Measurements from ENCODE around the gene ADAD1. TPM values are rescaled to one million over a fixed set of nuclear protein-coding genes. Genes with fewer than 3 reads are reported as not detected.

ADAD1 gene
- total RNA-seq, 1 experiment from 2014 or later = not detected

DNA sequence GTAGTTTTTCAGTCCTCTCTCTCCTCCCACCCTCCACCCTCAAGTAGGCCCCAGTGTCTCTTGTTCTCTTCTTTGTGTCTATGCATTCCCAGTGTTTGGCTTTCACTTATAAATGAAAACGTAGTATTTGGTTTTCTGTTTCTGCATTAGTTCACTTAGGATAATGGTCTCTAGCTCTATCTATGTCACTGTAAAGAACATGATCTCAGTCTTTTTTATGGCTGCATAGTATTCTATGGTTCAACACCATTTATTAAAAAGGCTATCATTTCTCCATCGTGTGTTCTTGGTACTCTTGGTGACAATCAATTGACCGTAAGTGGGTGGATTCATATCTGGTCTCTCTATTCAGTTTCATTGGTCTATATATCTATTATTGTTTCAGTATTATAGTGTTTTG is 96.4 kb downstream of the ADAD1 start:
- ATAC-seq = no peak
- Histone ChIP-seq H3K27ac (ENCODE audit: low read depth, low read length) (no peak overlapping the region), H3K9ac (ENCODE audit: low read length) (no peak overlapping the region), H3K27me3 (ENCODE audit: insufficient read depth, low read length) (no peaks in the 10 kb centered on the region), H3K9me2 (ENCODE audit: insufficient read depth) (no peaks in the 10 kb centered on the region), H3K4me2 (ENCODE audit: low read length) (no peak overlapping the region), H3K4me1 (ENCODE audit: control insufficient read depth in 1 of 2, insufficient read depth in 2 of 2, low read length in 2 of 2) (no peaks in the 10 kb centered on the region), H4K20me1 (ENCODE audit: insufficient read depth) (no peaks in the 10 kb centered on the region), H2AFZ (ENCODE audit: low read depth, low read length, poor library complexity, severe bottlenecking) (no peak overlapping the region), H3K9me3 (ENCODE audit: control insufficient read depth in 1 of 2, insufficient read depth in 1 of 2, low read depth in 1 of 2, low read length in 2 of 2) (no peaks in the 10 kb centered on the region), H3K36me3 (ENCODE audit: control insufficient read depth in 1 of 2, insufficient read depth in 2 of 2, low read length in 2 of 2) (no peaks in the 10 kb centered on the region), H3K4me3 (replicated peaks in 1 of 2; ENCODE audit: low read depth in 1 of 2, low read length in 2 of 2) (no peak overlapping the region), H3K79me2 (ENCODE audit: insufficient read depth, low read length) (no peaks in the 10 kb centered on the region)
- intact Hi-C loops (cut with micrococcal nuclease) = no loop called here
- TF ChIP-seq, protein P1, sequence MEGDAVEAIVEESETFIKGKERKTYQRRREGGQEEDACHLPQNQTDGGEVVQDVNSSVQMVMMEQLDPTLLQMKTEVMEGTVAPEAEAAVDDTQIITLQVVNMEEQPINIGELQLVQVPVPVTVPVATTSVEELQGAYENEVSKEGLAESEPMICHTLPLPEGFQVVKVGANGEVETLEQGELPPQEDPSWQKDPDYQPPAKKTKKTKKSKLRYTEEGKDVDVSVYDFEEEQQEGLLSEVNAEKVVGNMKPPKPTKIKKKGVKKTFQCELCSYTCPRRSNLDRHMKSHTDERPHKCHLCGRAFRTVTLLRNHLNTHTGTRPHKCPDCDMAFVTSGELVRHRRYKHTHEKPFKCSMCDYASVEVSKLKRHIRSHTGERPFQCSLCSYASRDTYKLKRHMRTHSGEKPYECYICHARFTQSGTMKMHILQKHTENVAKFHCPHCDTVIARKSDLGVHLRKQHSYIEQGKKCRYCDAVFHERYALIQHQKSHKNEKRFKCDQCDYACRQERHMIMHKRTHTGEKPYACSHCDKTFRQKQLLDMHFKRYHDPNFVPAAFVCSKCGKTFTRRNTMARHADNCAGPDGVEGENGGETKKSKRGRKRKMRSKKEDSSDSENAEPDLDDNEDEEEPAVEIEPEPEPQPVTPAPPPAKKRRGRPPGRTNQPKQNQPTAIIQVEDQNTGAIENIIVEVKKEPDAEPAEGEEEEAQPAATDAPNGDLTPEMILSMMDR (IDR thresholded peaks at IDR 0.05 in 2 of 3, conservative IDR thresholded peaks at IDR 0.05 in 1 of 3; ENCODE audit: borderline replicate concordance in 1 of 3, insufficient read depth in 1 of 3, low read depth in 2 of 3, low read length in 2 of 3) = no peak
- TF ChIP-seq, protein P2, sequence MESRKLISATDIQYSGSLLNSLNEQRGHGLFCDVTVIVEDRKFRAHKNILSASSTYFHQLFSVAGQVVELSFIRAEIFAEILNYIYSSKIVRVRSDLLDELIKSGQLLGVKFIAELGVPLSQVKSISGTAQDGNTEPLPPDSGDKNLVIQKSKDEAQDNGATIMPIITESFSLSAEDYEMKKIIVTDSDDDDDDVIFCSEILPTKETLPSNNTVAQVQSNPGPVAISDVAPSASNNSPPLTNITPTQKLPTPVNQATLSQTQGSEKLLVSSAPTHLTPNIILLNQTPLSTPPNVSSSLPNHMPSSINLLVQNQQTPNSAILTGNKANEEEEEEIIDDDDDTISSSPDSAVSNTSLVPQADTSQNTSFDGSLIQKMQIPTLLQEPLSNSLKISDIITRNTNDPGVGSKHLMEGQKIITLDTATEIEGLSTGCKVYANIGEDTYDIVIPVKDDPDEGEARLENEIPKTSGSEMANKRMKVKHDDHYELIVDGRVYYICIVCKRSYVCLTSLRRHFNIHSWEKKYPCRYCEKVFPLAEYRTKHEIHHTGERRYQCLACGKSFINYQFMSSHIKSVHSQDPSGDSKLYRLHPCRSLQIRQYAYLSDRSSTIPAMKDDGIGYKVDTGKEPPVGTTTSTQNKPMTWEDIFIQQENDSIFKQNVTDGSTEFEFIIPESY (IDR thresholded peaks at IDR 0.05; ENCODE audit: extremely low read depth, insufficient replicate concordance, low read length) = no peak
- no peak for TF ChIP-seq ZNF274 (IDR thresholded peaks at IDR 0.05; ENCODE audit: low read depth, low read length)
- TF ChIP-seq JUND (IDR thresholded peaks at IDR 0.05) = no peak
- no peak for TF ChIP-seq SIN3A (IDR thresholded peaks at IDR 0.05; ENCODE audit: low read depth)
- TF ChIP-seq SP1 (IDR thresholded peaks at IDR 0.05; ENCODE audit: low read depth) = no peak
- TF ChIP-seq, protein P3, sequence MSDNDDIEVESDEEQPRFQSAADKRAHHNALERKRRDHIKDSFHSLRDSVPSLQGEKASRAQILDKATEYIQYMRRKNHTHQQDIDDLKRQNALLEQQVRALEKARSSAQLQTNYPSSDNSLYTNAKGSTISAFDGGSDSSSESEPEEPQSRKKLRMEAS (IDR thresholded peaks at IDR 0.05) = no peak
- no peak for TF ChIP-seq ELF1 (IDR thresholded peaks at IDR 0.05; ENCODE audit: borderline replicate concordance, low read depth)
- no peak for TF ChIP-seq ZFX (IDR thresholded peaks at IDR 0.05)
- TF ChIP-seq, protein P4, sequence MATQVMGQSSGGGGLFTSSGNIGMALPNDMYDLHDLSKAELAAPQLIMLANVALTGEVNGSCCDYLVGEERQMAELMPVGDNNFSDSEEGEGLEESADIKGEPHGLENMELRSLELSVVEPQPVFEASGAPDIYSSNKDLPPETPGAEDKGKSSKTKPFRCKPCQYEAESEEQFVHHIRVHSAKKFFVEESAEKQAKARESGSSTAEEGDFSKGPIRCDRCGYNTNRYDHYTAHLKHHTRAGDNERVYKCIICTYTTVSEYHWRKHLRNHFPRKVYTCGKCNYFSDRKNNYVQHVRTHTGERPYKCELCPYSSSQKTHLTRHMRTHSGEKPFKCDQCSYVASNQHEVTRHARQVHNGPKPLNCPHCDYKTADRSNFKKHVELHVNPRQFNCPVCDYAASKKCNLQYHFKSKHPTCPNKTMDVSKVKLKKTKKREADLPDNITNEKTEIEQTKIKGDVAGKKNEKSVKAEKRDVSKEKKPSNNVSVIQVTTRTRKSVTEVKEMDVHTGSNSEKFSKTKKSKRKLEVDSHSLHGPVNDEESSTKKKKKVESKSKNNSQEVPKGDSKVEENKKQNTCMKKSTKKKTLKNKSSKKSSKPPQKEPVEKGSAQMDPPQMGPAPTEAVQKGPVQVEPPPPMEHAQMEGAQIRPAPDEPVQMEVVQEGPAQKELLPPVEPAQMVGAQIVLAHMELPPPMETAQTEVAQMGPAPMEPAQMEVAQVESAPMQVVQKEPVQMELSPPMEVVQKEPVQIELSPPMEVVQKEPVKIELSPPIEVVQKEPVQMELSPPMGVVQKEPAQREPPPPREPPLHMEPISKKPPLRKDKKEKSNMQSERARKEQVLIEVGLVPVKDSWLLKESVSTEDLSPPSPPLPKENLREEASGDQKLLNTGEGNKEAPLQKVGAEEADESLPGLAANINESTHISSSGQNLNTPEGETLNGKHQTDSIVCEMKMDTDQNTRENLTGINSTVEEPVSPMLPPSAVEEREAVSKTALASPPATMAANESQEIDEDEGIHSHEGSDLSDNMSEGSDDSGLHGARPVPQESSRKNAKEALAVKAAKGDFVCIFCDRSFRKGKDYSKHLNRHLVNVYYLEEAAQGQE (IDR thresholded peaks at IDR 0.05; ENCODE audit: low read depth) = no peak
- no peak for TF ChIP-seq YY1 (IDR thresholded peaks at IDR 0.05; ENCODE audit: extremely low read depth, insufficient replicate concordance, low read depth, low read length)
- TF ChIP-seq POLR2A (IDR thresholded peaks at IDR 0.05; ENCODE audit: borderline replicate concordance, extremely low read depth, insufficient read depth, insufficient read length) = no peak
- TF ChIP-seq TCF7L2 (IDR thresholded peaks at IDR 0.05; ENCODE audit: borderline replicate concordance, extremely low read depth, insufficient read depth, insufficient read length) = no peak
- no peak for TF ChIP-seq EZH2 (IDR thresholded peaks at IDR 0.05)
- TF ChIP-seq EZH2phosphoT487 (IDR thresholded peaks at IDR 0.05; ENCODE audit: borderline replicate concordance) = no peak
- TF ChIP-seq EGR1 (IDR thresholded peaks at IDR 0.05; ENCODE audit: low read depth) = no peak
- TF ChIP-seq CEBPB (IDR thresholded peaks at IDR 0.05; ENCODE audit: low read depth) = no peak
- TF ChIP-seq SRF (IDR thresholded peaks at IDR 0.05; ENCODE audit: low read depth) = no peak
- TF ChIP-seq, protein P5, sequence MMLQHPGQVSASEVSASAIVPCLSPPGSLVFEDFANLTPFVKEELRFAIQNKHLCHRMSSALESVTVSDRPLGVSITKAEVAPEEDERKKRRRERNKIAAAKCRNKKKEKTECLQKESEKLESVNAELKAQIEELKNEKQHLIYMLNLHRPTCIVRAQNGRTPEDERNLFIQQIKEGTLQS (IDR thresholded peaks at IDR 0.05) = no peak
- no peak for TF ChIP-seq POLR2AphosphoS5 (IDR thresholded peaks at IDR 0.05; ENCODE audit: low read depth, low read length)
- POLR2A ChIA-PET = no interaction called here
- no TSS peak for BruUV-seq (replicated peaks)
- RAD21 ChIA-PET (ENCODE audit: low non-redundant PET in 1 of 2, low total read pairs in 2 of 2, uncharacterized antibody in 2 of 2, unreplicated experiment in 2 of 2) = no interaction called here
- CTCF ChIA-PET = no interaction called here
- no peak for DNase-seq (ENCODE audit: low read depth, low spot score)

Data from HCT116 (cell line).